NCI-H82 (cell line): ENCODE measurements around the gene ATP5F1D.

Source experiments
- DNase-seq: peaks from one replicate; lab custom pipeline; 2025; lab: John Stamatoyannopoulos, UW

ATP5F1D gene

DNA sequence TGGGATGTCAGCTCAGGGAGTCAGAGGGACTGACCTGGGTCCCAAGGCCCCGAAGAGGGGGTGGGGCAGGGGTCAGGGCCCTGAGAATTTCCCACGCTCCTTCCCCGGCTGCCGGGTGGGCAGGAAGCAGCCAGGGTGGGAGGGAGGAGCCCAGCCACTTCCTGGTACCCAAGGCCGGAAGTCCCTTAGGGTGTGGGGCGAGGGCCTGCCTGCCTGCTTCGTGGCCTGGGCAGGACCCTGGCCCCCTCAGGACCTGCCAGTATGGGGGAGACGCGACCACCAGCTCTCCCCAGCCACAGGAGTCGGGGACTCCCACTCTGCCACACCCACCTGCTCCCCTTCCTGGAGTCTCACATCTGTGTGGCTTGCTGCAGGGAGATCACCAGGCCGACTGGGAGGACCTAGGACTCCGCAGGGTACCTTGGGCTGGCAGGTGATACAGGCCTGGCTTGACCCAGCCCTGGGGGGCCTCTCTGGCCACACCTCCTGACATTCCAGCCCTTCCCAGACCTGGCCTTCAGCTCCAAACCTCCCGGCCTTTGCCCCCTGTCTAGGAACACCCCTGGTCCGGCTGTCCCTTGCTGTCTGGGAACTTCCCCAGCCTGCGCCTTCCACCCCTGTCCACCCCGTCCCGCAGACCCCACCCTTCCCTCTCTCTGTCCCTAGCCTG lies 17.8 kb downstream of the ATP5F1D start:
- DNase-seq, result peak; percentile 37

DNA sequence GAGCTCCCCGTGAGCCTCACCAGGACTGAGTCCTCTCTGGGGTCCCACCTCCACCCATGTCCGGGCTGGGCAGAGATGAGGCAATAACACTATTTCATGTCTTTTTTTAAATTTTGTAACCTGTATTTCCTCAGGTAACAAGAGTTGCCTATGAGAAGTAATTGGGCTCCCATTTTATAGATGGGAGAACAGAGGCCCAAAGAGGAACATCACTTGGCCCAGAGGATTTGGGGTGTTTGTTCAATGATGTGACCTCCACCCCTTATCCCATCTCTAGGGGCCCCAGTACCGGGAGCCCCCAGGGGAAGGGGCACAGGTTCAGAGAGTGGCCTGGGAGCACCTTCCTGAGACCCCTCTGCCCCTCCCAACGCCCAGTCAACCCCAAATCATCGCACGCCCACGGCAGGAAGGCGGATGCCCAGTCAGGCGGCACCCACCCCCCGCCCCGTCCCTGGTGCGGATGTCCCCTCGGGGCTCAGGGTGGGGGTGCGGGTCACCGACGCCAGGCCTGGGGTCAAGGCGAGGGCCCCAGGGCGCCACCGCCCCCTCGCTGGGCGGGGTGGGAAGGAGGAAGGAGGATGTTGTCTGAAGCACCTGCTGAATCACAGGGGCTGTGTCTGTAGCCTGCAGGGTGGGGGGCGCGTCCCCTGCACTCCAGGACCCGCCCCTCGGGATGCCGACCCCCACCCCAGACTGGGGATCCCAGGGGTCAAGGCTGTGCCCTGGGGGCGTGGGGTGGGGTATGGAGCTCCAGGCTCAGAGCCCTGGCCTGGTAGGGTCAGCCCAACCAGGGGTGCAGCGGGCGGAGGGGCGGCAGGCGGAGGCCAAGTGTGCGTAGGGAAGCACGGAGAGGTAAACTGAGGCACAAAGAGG lies 18.6 kb downstream of the ATP5F1D start:
- no peak for DNase-seq

DNA sequence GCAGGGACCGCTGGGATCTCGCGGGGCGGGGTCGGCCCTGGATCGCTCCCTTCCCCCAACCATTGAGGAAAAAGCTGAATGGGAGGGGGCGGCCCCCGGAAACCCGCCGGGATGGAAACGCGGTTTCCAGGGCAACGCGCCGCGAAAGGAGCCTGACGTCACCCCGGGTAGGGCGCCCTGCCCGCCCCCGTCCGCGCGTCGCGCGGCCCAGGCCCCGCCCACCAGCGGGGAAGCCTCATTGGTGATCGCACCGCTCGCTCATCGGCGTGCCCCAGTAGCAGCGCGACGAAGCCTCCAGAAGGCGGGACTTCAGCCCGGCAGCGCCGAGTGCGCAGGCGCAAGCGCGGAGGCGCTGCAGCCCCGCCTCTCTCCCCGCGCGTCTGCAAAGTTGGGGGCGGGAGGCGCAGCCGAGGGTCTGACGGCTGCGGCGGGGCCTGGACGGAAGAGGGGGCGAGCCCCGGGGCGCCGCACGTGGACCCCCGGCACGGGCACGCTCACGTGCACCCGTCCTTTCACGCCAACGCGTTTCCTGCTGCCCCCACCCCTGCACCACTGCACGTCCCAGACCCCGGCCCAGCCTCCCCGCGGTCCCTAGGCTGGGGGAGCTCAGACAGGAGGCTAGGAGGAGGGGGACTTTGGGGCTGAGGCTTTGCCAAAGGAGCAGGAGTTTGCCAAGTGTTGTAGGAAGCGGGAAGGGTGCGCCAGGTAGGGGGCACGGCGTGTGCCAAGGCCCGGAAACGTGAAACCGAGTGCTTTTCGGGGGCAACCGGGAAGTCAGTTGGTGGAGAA lies 19.4 kb downstream of the ATP5F1D start:
- DNase-seq, result peak; percentile 95

DNA sequence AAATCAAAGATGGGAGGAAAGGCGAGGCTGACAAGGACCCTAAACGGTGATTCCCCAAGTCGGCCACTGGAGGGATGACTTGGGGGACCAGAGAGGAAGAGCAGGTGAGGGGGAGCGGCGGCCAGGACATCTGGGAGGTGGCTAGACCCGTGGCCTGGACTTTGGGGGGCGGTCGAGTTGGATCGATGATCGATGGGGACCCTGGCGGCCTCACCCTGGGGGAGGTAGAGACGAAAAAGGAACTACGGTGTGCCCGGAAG lies 19.9 kb downstream of the ATP5F1D start:
- peak; percentile 47 for DNase-seq

DNA sequence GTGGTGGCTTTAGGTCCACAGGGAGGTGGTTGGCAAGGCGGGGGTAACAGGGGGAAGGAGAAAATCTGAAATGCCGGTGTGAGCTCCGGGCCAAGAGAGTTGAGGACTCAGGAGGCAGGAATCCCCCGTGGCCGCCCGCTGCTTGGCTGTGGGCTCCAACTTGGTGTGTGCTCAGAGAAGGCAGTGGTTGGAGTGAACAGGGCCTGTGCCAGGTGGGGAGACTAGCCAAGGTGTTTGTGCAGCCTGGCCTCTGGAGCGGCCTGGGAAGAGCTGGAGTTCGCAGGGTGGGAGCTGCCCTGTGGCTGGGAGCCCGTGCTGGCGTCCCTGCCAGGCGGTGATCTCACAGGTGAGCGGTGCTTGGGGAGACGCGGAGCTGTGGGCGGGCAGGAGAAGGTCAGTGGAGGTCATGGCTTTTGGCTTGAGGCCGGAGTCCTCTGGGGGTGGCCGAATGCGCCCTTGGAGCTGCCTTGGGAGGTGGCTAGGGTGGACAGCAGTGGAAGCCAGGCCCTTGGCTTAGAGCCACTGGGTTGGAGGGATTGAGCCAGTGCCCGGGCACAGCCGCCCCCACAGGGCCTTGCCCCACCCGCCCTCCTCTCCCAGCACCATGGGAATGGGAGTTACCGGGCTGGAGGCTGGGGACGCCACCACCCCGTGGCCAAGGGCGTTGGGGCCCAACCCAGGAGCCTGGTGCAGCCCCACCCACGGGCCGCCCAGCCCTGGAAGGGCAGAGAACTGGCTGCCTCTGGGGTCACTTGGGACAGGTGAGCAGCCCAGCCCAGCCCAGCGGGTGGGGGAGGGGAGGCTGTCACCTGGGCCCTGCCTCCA lies 20.5 kb downstream of the ATP5F1D start:
- no peak for DNase-seq

DNA sequence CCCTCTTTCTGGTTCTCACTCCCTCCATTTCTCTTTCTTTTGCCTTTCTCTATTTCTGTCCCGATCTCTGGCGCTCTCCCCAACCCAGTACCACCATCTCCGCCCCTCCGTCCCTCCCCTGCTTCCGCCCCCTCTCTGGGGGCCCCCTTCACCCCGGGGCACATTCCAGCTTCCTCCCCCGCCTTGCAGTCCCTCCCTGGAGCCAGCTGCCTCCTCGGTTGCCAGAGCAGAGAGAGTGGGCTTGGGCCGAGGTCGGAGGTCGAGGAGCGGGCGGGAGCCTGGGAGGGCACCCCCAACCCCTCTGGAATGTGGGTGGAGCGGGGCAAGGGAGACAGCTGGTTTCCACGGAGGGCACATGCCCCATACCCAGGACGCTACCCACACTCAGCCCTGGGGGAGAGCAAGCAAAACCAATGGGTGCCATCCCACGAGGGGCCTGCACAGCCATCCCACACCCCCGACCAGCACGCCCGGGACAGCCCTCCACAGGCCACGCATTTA lies 21.1 kb downstream of the ATP5F1D start:
- no peak for DNase-seq

DNA sequence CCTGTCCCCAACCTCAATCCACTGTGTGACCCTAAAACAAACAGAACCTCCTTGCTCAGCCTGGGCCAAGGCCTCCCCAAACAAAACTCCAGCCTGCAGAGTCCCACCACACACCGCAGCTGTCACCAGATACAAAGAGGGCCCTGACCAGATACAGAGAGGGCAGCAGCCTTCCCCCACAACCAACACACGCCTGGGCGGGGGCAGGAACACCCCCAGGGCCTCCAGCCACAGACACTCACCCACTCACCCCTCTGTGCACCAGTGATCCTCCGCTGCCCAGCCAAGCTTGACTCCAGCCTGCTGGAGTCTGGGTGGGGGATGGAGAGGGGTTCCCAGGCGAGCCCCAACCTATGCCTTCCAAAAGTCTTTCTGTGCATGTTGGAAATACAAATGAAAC lies 21.6 kb downstream of the ATP5F1D start:
- DNase-seq, result no peak

DNA sequence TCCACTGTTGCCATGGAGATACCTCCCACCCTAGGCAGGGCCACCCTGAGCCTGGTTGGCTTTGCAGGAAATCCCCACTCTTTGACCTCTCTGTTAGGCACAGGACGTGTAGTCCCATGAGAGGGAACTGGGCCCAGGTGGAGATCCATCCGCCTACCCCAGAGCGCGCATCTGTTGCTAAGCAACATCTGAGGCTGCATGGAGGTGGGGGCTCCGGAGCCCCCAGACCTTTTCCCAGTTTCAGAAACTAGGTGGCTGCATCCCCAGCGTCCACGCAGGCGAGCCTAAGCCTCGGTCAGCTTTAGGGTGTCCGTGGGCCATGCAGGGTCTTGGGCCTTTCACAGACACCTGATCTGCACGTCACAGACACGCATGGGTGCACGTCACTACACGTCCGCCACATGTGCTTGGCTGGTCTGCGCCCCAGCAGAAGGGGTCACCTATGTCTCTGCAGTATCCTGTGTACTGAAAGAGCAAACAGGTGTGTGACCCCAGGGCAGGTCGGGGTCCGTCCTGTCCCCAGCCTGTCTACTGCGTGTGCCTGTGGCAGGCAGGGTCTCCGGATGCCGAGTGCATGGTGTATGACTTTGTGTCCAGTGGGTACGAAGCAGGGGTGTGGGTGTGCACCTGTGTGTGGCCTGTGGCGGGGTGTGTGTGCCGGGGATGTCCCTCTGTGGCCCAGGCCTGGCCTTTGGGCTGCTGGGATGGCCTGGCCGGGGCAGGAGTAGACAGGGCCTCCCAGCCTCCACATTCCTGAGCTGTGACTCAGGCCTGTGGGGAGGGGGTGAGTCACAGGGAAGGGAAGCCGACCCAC lies 23.5 kb downstream of the ATP5F1D start:
- DNase-seq, result peak; percentile 46

DNA sequence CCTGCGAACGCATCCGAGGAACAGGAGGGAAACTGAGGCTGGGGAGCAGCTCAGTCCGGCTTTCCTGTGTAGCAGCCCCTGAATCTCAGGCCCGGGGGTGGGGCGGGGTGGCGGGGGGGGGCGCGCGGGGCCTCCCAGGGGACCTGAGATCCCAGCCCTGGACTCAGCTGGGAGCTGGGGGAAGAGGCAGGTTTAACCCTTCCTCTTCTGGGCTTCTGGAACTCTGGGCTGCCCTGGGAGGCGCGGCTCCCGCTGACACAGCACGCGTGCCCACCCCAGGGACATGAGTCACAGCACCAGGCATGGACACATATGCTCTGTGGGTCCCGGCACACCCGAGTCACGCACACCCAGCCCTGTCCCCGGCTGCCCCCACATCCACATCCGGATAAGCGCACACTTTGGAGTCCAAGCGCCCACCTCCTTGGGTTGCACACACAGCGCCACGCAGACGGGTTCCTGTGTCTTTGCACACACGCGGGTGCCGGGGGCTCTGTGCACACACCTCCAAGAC lies 24.1 kb downstream of the ATP5F1D start:
- DNase-seq, result peak; percentile 46

DNA sequence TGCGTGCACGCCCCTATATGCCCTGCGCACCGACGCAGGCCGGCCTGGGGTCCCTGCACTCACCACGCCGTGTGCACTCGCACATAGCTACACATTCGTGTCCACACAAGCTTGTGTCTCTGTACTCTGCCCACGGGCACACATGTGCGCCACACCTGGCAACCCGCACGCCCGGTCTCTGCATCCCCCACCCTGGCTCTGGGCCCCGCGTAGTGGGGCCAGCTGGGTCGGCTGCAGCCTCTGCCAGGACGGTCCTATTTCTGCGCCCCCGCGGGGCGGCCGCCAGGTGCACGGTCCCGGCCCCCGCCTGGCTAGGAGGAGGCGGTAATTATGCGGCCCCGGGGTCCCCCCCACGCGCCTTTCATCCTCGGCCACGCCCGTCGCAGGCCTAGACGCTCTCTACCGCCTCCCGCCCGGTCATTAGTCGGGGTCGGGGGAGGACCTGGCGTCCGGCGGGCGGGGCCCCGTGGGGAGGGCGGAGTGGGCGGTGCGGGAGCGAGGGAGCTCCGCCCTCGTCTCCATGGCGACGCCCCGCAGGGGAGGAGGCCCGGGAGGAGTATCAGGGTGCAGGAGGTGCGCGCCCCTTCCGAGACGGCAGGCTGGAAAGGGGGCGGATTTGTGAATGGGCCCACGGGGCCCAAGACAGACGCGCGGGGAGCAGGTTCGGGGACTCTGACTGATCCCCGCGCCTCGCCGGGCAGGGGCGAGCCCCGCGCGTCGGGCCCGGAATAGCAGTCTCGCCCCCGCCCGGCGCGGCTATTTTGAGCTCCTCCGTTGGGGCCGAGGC lies 24.8 kb downstream of the ATP5F1D start:
- DNase-seq, result peak; percentile 87

DNA sequence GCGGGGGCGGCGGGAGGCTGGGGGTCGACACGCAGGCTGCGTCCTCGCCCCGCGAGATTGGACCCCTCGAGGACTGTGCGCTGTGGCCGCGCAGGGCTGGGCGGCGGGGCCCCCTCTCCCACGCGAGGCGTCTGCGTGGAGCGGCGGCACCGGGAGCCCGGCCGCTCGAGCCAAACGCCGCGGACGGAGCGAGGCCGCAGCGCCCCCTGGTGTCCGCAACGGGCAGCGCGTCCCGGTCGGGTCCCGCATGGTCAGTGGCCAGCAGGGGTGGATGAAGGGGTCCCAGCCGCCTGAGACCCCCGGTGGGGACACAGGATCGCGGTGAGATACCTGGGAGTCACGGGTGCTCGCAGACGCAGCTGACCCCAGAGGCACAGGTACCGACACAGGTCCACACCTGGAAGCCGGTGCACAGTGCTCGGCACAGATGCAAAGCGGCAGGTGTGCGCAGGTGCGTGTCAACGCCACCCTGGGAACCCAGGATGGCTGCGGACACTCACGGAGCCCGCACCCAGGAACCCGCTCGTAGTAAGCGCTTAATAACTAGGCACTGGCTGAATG lies 25.4 kb downstream of the ATP5F1D start:
- peak; percentile 60 for DNase-seq

DNA sequence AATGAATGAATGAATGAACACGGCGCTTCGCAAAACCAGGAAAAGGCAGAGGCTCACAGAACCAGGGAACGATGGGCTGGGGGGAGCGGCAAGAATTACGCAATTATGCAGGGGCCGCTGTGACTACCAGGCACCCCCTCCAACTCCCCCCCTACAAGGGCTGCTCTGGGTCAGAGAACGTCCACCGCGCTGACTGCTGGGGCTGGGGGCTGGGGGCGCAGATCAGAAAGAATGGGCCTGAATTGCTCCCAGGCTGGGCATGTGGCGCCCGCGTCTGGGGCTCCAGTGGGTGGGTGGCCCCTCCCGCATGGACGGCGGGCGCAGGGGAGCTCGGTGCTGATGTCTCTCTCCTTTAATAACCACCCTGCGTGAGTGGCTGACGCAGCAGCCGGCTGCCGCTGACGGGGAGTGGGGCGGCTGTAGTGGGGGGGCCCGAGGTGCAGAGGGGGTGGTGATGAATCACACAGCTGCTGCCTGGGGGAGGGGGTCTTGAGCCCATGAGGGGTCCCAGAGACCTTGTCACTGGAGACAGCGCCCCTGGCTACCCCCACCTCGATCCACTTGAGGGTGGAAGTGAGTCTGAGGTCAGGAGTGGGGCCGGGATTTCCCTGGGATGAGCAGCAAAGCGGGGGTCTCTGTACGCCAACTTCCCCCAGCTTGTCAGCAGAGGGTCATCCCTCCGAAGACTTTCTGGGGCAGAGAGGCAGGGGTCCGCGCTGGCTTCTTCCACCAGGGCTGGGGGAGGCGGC lies 26.1 kb downstream of the ATP5F1D start:
- DNase-seq, result peak; percentile 48

DNA sequence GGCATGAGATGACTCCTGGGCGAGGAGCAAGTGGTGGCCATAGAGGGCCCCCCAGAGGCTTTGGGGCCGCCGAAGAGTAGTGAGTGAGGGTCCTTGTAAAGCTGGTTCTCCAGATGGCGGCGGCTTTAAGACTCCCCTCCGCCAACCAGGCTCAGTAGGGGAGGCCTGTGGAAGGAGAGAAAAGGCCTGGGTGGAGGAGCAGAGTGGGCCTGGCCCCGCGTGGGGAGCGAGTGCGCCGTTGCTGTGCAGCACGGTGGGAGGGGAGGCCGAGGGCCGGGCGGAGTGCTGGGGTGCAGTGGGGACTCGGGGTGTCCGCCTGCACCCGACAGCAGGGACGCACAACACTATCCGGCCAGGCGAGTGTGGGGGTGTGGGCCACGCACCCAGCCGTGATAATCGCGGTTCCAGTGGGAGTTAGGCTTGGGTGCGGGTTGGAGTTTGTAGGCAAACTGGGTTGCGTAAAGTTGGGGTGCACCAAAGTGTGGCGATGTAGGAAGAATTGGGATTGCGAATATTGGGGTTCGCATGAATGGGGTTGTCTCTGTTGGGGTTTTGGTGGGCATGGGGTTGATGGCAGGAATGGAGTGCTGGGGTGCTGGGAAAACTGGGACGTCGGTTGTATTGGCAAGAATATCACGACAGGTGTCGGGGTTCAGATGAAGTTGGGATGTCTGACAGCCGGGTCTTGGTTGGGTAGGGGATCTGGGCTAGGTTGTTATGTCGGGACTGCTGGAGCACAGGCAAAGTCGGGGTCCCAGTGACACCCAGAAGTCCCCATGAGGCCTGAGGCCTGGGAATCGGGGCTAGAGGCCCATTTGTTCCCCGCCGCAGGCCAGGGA lies 26.9 kb downstream of the ATP5F1D start:
- peak; percentile 58 for DNase-seq

DNA sequence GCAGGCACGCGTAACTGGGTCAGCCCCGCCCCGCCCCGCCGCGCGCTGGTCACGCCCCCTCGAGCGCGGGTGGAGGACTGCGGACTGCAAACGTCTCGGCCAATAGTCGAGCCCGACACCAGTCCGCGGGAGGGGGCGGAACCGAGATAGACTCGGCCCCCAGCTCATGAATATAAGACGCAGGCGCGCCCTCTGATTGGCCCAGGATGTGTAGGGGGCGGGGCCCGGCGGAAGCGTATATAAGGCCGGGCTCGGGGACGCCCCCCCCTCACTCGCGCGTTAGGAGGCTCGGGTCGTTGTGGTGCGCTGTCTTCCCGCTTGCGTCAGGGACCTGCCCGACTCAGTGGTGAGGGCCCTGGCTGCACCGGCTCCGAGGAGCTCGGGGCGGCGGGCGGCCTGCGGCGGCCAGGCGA lies 27.5 kb downstream of the ATP5F1D start, which contains the start of gene CIRBP:
CIRBP (plus strand) TSS at position 268 of the 413 bp plus-strand sequence. CDS start 1,602 bp downstream, outside the sequence.
- peak; percentile 99 for DNase-seq

DNA sequence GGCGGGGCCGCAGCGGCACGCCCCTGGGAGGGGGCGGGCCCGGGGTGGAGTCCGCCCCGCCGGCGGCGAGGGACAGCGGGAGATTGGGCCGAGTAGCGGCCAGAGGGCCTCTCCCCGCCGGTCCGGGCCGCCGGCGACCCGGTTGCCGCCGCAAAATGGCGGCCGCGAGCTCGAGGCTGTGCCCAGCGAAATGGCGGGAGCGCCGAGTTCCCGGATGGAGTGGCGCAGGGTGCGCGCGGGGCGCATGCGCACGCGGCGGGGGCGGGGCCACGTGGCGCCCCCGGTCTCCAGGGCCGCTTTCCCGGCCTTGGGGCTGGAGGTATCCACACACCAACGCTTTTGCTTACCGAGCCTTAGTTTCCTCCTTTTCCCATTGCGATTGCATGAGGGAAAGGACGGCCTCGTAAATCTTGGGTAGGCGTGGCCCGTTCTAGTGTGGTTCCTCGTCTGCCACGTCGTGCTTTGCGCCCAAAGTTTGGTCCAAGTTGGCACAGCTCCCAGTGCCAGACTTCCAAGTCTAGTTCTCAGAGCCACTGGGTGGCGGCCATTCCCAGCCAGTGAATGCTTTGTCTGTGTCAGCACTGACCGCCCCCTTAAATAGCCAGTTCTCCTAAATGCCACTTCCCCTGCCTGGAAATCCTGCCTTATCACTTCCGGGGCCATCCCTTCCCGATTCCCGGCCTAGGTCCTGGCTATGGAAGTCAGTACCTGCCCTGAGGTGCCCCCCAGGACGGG lies 28.1 kb downstream of the ATP5F1D start:
- peak; percentile 82 for DNase-seq

DNA sequence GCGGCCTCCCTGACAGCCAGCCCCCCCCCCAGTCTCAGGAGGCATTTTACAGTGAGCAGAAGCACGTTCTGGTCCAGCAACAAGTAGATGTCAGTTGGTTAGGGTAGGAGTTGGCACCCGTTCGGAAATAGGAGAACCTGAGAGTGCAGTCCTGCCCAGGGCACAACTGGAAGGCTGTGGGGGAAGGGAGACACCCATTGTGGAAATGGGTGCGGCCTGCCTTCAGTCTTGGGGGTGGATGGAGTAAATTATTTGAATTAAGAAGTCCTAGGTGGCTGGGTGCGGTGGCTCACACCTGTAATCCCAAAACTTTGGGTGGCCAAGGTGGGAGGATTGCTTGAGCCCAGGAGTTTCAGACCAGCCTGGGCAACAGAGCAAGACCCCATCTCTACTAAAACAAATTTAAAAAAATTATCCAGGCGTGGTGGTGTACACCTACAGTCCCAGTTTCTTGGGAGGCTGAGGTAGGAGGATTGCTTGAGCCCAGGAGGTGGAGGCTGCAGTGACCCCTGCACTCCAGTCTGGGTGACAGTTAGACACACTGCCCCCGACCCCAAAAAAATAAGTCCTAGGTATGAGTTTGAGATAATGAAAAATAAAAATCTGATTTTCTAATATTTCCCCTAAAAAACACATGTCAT lies 28.8 kb downstream of the ATP5F1D start:
- DNase-seq, result no peak
